Adipose tissue (tissue), 3 donors: ENCODE results near the gene DISP1. TPM values are rescaled to one million over a fixed set of nuclear protein-coding genes. Genes with fewer than 3 reads are reported as not detected.
A peak's percentile ranks its signal among the peaks of the same experiment; 100 is the strongest.

Experiments used
- H3K27ac ChIP-seq: one replicate; pipeline ENCODE4 v1.5.1; 2013; ENCODE audit warnings: low read depth, low read length
- WGBS, 3 donors: extraction: QIAGEN DNeasy Blood & Tissue Kit; methylation state at CpG; one replicate each; pipeline ENCODE4 v1.1.7; 2013; 5-methylcytosine and 5-hydroxymethylcytosine counted together
- polyA plus RNA-seq, 3 donors: library from polyadenylated mRNA; stranded (reverse); fragments of 200-250 nt; gene quantifications; one replicate each; pipeline ENCODE4 v1.2.3, GENCODE V29; 2013
- donor health status: healthy with polysubstance abuse.
- donor health status: Bipolar disorder and iron deficiency.
- donor health status: healthy.

The DISP1 gene
- polyA plus RNA-seq, 3 donors = 1.5 to 1.9 (median 1.9) TPM

- 68 to 81% (median 79%) methylated on average over 4 of the region's 4 CpGs for WGBS, 3 donors
- H3K27ac ChIP-seq = no peak overlapping the region
Observed at GRCh38 chr1:222790520-222790919, 24.3 kb upstream of the DISP1 start.

GRCh38 chr1:222791006-222791710 lies 23.7 kb upstream of the DISP1 start:
- WGBS, 3 donors = 58 to 60% (median 58%) methylated on average over 4 of the region's 4 CpGs
- H3K27ac ChIP-seq = no peak overlapping the region

- 7 to 14% (median 13%) methylated on average over 2 of the region's 2 CpGs for WGBS, 3 donors
- no peak overlapping the region for H3K27ac ChIP-seq
Observed at GRCh38 chr1:222792744-222793143, 22.1 kb upstream of the DISP1 start.

- 77 to 92% (median 82%) methylated on average over 5 to 6 of the region's 6 CpGs for WGBS, 3 donors
- H3K27ac ChIP-seq = no peak overlapping the region
Observed at GRCh38 chr1:222794656-222795474, 20.0 kb upstream of the DISP1 start.

- H3K27ac ChIP-seq = no peak overlapping the region
Observed at GRCh38 chr1:222798116-222798515, 16.7 kb upstream of the DISP1 start.

GRCh38 chr1:222798975-222799374 lies 15.9 kb upstream of the DISP1 start:
- WGBS, 3 donors = 84 to 87% (median 84%) methylated on average over 4 of the region's 4 CpGs
- H3K27ac ChIP-seq = no peak overlapping the region

GRCh38 chr1:222801067-222801466 lies 13.8 kb upstream of the DISP1 start:
- H3K27ac ChIP-seq = no peak overlapping the region
- 76 to 95% (median 80%) methylated on average over 4 of the region's 4 CpGs for WGBS, 3 donors

GRCh38 chr1:222811671-222812070 lies 3.2 kb upstream of the DISP1 start:
- WGBS, 3 donors = 80 to 87% (median 82%) methylated on average over 4 of the region's 4 CpGs
- H3K27ac ChIP-seq = no peak overlapping the region

- 59 to 73% (median 69%) methylated on average over 14 of the region's 14 CpGs for WGBS, 3 donors
- H3K27ac ChIP-seq = no peak overlapping the region
Observed at GRCh38 chr1:222813866-222814535, 838 bp upstream of the DISP1 start.

GRCh38 chr1:222815440-222815765 lies 564 bp downstream of the DISP1 start:
- WGBS, 3 donors = 2 to 3% (median 3%) methylated on average over 11 of the region's 11 CpGs
- peak overlapping the region; percentile 30 for H3K27ac ChIP-seq

GRCh38 chr1:222817529-222817928 lies 2.7 kb downstream of the DISP1 start:
- 59 to 79% (median 75%) methylated on average over 1 of the region's 1 CpG for WGBS, 3 donors
- no peak overlapping the region for H3K27ac ChIP-seq

GRCh38 chr1:222818171-222818570 lies 3.3 kb downstream of the DISP1 start:
- WGBS, 3 donors = 81 to 83% (median 83%) methylated on average over 1 of the region's 1 CpG
- no peak overlapping the region for H3K27ac ChIP-seq

GRCh38 chr1:222820171-222820712 lies 5.4 kb downstream of the DISP1 start:
- 77 to 92% (median 85%) methylated on average over 4 of the region's 4 CpGs for WGBS, 3 donors
- no peak overlapping the region for H3K27ac ChIP-seq

GRCh38 chr1:222821239-222821638 lies 6.4 kb downstream of the DISP1 start:
- H3K27ac ChIP-seq = no peak overlapping the region
- WGBS, 3 donors = 90 to 98% (median 95%) methylated on average over 4 of the region's 4 CpGs

GRCh38 chr1:222823695-222824094 lies 8.9 kb downstream of the DISP1 start:
- no peak overlapping the region for H3K27ac ChIP-seq
- 64 to 76% (median 72%) methylated on average over 3 of the region's 3 CpGs for WGBS, 3 donors

- WGBS, 3 donors = 44 to 70% (median 69%) methylated on average over 3 of the region's 3 CpGs
- H3K27ac ChIP-seq = no peak overlapping the region
Observed at GRCh38 chr1:222824641-222825040, 9.8 kb downstream of the DISP1 start.

GRCh38 chr1:222828939-222829338 lies 14.1 kb downstream of the DISP1 start:
- H3K27ac ChIP-seq = no peak overlapping the region

- no peak overlapping the region for H3K27ac ChIP-seq
Observed at GRCh38 chr1:222829868-222830267, 15.0 kb downstream of the DISP1 start.

- no peak overlapping the region for H3K27ac ChIP-seq
- WGBS, 3 donors = 88 to 95% (median 93%) methylated on average over 2 of the region's 2 CpGs
Observed at GRCh38 chr1:222833356-222833876, 18.6 kb downstream of the DISP1 start.
